ENCODE measurements around the gene ZFYVE28.

- TF ChIP-seq POLR2A (IDR thresholded peaks at IDR 0.05; ENCODE audit: low read depth, low read length) (no peak), POLR2AphosphoS5 (IDR thresholded peaks at IDR 0.05; ENCODE audit: low read depth, low read length) (no peak), PAX5 (IDR thresholded peaks at IDR 0.05; ENCODE audit: insufficient read depth, low read length, severe bottlenecking) (no peak), TAF1 (IDR thresholded peaks at IDR 0.05; ENCODE audit: low read depth, low read length) (no peak), SPI1 (IDR thresholded peaks at IDR 0.05; ENCODE audit: low read depth, low read length) (no peak), POU2F2 (IDR thresholded peaks at IDR 0.05; ENCODE audit: low read depth, low read length) (no peak)
Observed at GRCh38 chr4:2354760-2355159, 63.7 kb downstream of the ZFYVE28 start.
